Mammary epithelial cell (primary cell): ENCODE data around the gene RGS14.

ENCODE experiments used
- EZH2 ChIP-seq: IDR thresholded peaks from 2 replicates; pipeline ENCODE4 v1.6.1; 2012; ENCODE audit warnings: low read length, inconsistent platforms, borderline replicate concordance
- TF ChIP-seq, protein P1 (sequence below), 2 donors: IDR thresholded peaks in 1 of 2; conservative IDR thresholded peaks in 1 of 2; 2 replicates each; pipeline ENCODE4 v1.5.1; 2011 to 2012; ENCODE audit warnings: inconsistent platforms in 2 of 2, low read length in 2 of 2, mild to moderate bottlenecking in 2 of 2, control low read depth in 1 of 2, low read depth in 1 of 2; ENCODE audit not compliant: insufficient read depth in 1 of 2; ENCODE audit errors: extremely low read depth in 1 of 2

- TF ChIP-seq, protein P1, sequence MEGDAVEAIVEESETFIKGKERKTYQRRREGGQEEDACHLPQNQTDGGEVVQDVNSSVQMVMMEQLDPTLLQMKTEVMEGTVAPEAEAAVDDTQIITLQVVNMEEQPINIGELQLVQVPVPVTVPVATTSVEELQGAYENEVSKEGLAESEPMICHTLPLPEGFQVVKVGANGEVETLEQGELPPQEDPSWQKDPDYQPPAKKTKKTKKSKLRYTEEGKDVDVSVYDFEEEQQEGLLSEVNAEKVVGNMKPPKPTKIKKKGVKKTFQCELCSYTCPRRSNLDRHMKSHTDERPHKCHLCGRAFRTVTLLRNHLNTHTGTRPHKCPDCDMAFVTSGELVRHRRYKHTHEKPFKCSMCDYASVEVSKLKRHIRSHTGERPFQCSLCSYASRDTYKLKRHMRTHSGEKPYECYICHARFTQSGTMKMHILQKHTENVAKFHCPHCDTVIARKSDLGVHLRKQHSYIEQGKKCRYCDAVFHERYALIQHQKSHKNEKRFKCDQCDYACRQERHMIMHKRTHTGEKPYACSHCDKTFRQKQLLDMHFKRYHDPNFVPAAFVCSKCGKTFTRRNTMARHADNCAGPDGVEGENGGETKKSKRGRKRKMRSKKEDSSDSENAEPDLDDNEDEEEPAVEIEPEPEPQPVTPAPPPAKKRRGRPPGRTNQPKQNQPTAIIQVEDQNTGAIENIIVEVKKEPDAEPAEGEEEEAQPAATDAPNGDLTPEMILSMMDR (conservative IDR thresholded peaks at IDR 0.05 in 1 of 2, IDR thresholded peaks at IDR 0.05 in 1 of 2; ENCODE audit: extremely low read depth in 1 of 2, insufficient read depth in 1 of 2, low read depth in 1 of 2, low read length in 2 of 2): no peak
- TF ChIP-seq EZH2: no peak
These were observed 47.4 kb upstream of the RGS14 start for GRCh38 chr5:177310332-177310731.
